Skeletal muscle tissue (tissue), 4 donors: ENCODE results near the gene SPHK1. TPM values are rescaled to one million over a fixed set of nuclear protein-coding genes. Genes with fewer than 3 reads are reported as not detected.

Experiments used
- H3K27ac ChIP-seq: one replicate; pipeline ENCODE4 v1.7.0; 2013; ENCODE audit warnings: mild to moderate bottlenecking, low read depth, low read length, inconsistent platforms
- H3K27me3 ChIP-seq, 3 donors: one replicate each; pipeline ENCODE4 v1.7.0; 2013; ENCODE audit warnings: low read length in 3 of 3; ENCODE audit not compliant: control insufficient read depth in 3 of 3, insufficient read depth in 3 of 3
- H3K36me3 ChIP-seq, 3 donors: one replicate each; pipeline ENCODE4 v1.7.0; 2013; ENCODE audit warnings: low read length in 3 of 3; ENCODE audit not compliant: control insufficient read depth in 3 of 3, insufficient read depth in 3 of 3
- H3K4me1 ChIP-seq, 3 donors: one replicate each; pipeline ENCODE4 v1.7.0; 2013; ENCODE audit warnings: low read length in 3 of 3, mild to moderate bottlenecking in 3 of 3; ENCODE audit not compliant: control insufficient read depth in 3 of 3, insufficient read depth in 3 of 3
- H3K4me3 ChIP-seq, 3 donors: one replicate each; pipeline ENCODE4 v1.7.0; 2013; ENCODE audit warnings: low read length in 3 of 3
- H3K9ac ChIP-seq, 3 donors: one replicate each; pipeline ENCODE4 v1.7.0; 2013; ENCODE audit warnings: low read length in 3 of 3, mild to moderate bottlenecking in 3 of 3, moderate library complexity in 2 of 3, low read depth in 1 of 3
- H3K9me3 ChIP-seq, 3 donors: one replicate each; pipeline ENCODE4 v1.7.0; 2013; ENCODE audit warnings: low read length in 3 of 3; ENCODE audit not compliant: control insufficient read depth in 3 of 3
- total RNA-seq: library from RNA; depleted of rRNA; stranded (reverse); fragments of >200 nt; gene quantifications from one replicate; pipeline ENCODE4 v1.2.3, GENCODE V29; 2014
- donor health status: Osteomylitis.

Gene SPHK1
- total RNA-seq, 1 donor from 2014 or later: 2.1 TPM

DNA sequence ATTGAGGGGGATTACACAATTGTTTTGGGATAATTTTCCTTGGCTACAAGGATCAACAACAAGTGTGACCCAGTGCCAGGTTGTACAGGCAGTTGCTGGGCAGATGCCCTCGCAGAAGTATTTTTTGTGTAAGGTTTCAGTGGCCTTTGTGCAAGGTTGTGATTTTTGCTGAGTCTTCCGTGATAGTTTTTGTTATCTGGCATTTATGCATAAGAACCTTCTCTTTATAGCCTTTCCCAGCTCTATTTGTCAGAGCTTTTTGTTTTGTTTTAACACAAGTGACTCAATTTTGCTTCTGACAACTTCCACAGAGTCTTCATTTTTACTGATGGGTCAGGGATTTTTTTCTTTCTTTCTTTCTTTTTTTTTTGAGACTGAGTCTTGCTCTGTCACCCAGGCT lies 23.9 kb upstream of the SPHK1 start:
- no peak overlapping the region for H3K27ac ChIP-seq
- no peak overlapping the region for H3K4me3 ChIP-seq
- H3K27me3 ChIP-seq: no peaks in the 10 kb centered on the region
- no peak overlapping the region for H3K9ac ChIP-seq
- H3K9me3 ChIP-seq: no peaks in the 10 kb centered on the region
- no peaks in the 10 kb centered on the region for H3K36me3 ChIP-seq
- H3K4me1 ChIP-seq: peaks cover 0 to 4% (median 4%) of the 10 kb centered on the region in 3 donors

GRCh38 chr17:76363107-76363842 lies 21.1 kb upstream of the SPHK1 start:
- no peaks in the 10 kb centered on the region for H3K36me3 ChIP-seq
- H3K27ac ChIP-seq: no peak overlapping the region
- no peak overlapping the region for H3K4me3 ChIP-seq
- H3K9me3 ChIP-seq: no peaks in the 10 kb centered on the region
- no peaks in the 10 kb centered on the region for H3K27me3 ChIP-seq
- no peak overlapping the region for H3K9ac ChIP-seq
- H3K4me1 ChIP-seq: peaks cover 0 to 4% (median 4%) of the 10 kb centered on the region in 3 donors

- Histone ChIP-seq H3K27ac (no peak overlapping the region), H3K9ac (no peak overlapping the region), H3K9me3 (no peaks in the 10 kb centered on the region), H3K4me1 (peaks cover 8 to 11% (median 10%) of the 10 kb centered on the region in 3 donors), H3K4me3 (no peak overlapping the region), H3K36me3 (no peaks in the 10 kb centered on the region), H3K27me3 (no peaks in the 10 kb centered on the region)
These were observed 19.0 kb upstream of the SPHK1 start for GRCh38 chr17:76365256-76365903.

GRCh38 chr17:76366247-76366646 lies 18.2 kb upstream of the SPHK1 start:
- no peaks in the 10 kb centered on the region for H3K27me3 ChIP-seq
- H3K9me3 ChIP-seq: no peaks in the 10 kb centered on the region
- H3K4me1 ChIP-seq: peaks cover 15 to 19% (median 16%) of the 10 kb centered on the region in 3 donors

DNA sequence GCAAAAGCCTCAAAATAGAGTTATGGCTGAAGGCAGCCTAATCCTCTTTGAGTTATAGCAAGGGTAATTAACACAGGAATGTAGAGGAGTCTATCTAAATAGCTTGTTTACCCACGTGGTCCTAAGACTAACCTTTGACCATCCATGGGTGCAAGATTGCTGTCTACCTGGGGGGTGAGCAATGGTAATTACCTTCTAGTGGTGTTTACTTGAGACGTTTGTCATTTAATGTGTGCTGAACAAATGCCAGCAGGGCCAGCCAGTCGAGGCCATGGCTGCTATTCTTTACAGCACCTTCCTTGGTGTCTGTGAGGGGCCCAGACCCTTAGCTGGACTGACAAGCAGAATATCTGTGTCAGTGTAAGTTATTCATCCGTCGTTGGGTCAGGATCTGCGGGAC lies 16.8 kb upstream of the SPHK1 start:
- no peak overlapping the region for H3K27ac ChIP-seq
- H3K27me3 ChIP-seq: no peaks in the 10 kb centered on the region
- H3K4me3 ChIP-seq: no peak overlapping the region
- H3K36me3 ChIP-seq: no peaks in the 10 kb centered on the region
- H3K4me1 ChIP-seq: peaks cover 12 to 19% (median 12%) of the 10 kb centered on the region in 3 donors
- H3K9me3 ChIP-seq: no peaks in the 10 kb centered on the region
- no peak overlapping the region for H3K9ac ChIP-seq

More at GRCh38 chr17:76366247-76366646, 18.2 kb upstream of the SPHK1 start:
- H3K36me3 ChIP-seq: no peaks in the 10 kb centered on the region
- no peak overlapping the region for H3K27ac ChIP-seq
- no peak overlapping the region for H3K4me3 ChIP-seq
- H3K9ac ChIP-seq: no peak overlapping the region

DNA sequence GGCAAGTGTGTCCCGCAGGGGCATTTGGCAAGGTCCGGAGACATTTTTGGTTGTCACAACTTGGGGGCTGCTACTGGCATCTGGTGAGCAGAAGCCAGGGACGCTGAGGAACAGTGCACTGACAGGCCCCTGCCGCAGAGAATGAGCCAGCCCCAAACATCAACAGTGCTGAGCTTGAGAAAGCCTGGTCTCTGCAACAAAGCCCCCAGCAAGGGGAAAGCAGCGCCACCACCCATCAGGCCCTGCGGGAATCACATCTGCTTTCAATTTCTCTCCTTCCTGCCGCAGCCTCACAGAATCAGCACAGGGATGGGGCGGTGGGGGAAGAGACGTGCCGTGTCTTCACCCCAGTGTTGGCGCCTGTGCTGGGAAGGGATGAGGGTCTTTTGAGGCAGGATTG lies 15.9 kb upstream of the SPHK1 start:
- peaks cover 12 to 19% (median 12%) of the 10 kb centered on the region in 3 donors for H3K4me1 ChIP-seq
- H3K9me3 ChIP-seq: no peaks in the 10 kb centered on the region
- no peak overlapping the region for H3K4me3 ChIP-seq
- no peak overlapping the region for H3K9ac ChIP-seq
- no peak overlapping the region for H3K27ac ChIP-seq
- no peaks in the 10 kb centered on the region for H3K27me3 ChIP-seq
- no peaks in the 10 kb centered on the region for H3K36me3 ChIP-seq

DNA sequence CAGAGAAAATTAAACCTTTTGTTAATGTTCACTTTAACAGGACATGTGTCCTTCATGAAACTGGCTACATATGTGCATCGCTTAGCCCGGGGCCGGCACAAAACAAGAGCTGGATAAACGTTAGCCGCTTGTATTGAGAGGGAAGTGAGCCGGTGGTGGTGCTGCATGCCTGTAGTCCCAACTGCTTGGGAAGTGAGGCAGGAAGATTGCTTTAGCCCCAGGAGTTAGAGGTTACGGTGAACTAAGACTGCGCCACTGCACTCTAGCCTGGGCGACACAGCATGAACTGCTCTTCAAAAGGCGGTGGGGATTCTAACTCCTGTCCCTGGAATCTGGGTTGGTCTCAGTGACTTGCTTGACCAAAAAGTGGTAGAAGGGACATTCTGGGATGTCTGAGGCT lies 15.0 kb upstream of the SPHK1 start:
- H3K36me3 ChIP-seq: no peaks in the 10 kb centered on the region
- H3K4me3 ChIP-seq: no peak overlapping the region
- H3K9ac ChIP-seq: no peak overlapping the region
- no peak overlapping the region for H3K27ac ChIP-seq
- peaks cover 12 to 19% (median 12%) of the 10 kb centered on the region in 3 donors for H3K4me1 ChIP-seq
- no peaks in the 10 kb centered on the region for H3K27me3 ChIP-seq
- H3K9me3 ChIP-seq: no peaks in the 10 kb centered on the region

- Histone ChIP-seq H3K27me3 (no peaks in the 10 kb centered on the region), H3K9me3 (no peaks in the 10 kb centered on the region), H3K36me3 (no peaks in the 10 kb centered on the region), H3K27ac (peak overlapping the region; percentile 28), H3K4me3 (no peak overlapping the region), H3K9ac (peak overlapping the region in 1 of 3 donors; percentile 25), H3K4me1 (peaks cover 12 to 19% (median 12%) of the 10 kb centered on the region in 3 donors)
These were observed 14.6 kb upstream of the SPHK1 start for GRCh38 chr17:76369804-76370203.

DNA sequence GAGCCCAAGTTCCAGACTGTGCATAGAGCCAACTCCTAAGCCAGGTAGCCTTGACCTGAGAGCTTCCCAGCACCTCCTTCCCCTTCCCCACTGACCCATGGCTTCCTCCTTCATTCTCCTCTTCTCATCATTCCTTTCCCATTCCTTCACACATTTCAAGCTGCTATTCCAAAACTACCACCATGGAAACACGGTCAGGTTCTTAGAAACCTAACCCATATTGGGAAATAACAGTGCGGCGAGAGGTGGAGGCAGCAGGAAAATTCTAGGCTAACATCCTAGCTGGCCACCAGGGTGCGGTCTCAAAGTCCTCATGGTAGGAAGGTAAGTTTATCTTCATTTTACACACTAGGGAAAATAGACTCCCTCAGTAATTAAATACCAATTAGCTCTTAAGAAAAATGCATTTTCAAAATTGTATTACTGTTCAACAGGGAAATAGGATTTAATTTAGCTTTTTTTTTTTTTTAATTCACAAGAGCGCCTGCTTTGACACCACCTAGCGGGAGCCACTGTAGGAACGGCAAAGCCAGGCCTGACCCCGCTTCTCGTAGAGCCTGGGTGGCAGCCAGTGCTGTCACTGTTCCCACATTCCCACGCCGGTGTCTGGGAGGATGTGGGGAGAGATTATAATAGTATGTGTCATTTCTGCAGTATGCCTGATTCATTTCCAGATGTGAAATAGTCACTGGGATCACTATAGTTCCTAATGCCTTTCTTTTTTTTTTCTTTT lies 14.0 kb upstream of the SPHK1 start:
- Histone ChIP-seq H3K27ac (peak overlapping the region; percentile 28), H3K4me1 (peaks cover 12 to 19% (median 12%) of the 10 kb centered on the region in 3 donors), H3K27me3 (no peaks in the 10 kb centered on the region), H3K9ac (peak overlapping the region in 1 of 3 donors; percentile 25), H3K4me3 (no peak overlapping the region), H3K9me3 (no peaks in the 10 kb centered on the region), H3K36me3 (no peaks in the 10 kb centered on the region)
